Stimulated activated CD8-positive, alpha-beta memory T cell treated with anti-CD3 and anti-CD28 coated beads, Interleukin-4, amount 100 ng/mL, for 4 hours (primary cell): ENCODE data around the gene POLR3A.

ENCODE experiments used
- DNase-seq, 2 donors: peaks; one replicate each; pipeline ENCODE4 v3.0.0-alpha.2; 2020; ENCODE audit warnings: low read depth in 2 of 2, low spot score in 1 of 2

The POLR3A gene

DNA sequence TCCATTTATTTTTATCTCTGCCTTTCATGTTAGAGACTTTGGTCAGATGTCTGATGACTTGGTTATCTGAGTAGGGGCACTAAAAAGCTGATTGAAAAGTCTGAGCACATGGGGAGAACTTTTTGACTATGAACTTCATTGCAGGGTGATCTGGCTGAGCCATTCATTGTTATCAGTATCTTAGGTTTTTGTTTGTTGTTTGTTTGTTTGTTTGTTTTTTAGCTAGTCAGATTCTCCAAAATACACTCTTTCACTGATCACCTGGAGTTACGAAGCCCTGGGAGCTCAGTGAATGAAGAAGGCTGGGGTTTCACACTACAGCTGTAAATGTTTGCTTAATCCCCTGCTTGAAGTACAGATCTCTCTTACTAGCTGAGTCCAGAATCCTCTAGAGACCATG, 74.2 kb downstream of the POLR3A start:
- DNase-seq: no peak

DNA sequence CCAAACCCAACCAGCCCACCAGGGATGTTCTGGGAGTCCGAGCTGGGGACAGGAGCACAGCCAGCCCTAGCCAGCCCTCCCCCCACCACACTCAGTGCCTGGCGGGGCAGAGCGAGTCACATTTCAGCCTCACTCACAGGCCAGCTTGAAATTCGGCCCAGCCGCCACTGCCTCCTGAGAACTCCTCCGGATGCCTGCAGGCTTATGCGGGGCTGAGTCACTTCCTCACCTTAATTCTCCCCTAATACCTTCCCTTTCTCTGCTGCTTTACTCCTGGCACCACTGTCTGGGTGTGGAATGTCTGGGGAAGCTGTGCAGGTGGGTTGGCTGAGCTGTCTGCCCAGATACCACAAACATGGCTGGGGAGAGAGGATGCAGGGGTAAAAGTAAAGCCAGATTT, 80.1 kb downstream of the POLR3A start:
- DNase-seq: no peak

DNA sequence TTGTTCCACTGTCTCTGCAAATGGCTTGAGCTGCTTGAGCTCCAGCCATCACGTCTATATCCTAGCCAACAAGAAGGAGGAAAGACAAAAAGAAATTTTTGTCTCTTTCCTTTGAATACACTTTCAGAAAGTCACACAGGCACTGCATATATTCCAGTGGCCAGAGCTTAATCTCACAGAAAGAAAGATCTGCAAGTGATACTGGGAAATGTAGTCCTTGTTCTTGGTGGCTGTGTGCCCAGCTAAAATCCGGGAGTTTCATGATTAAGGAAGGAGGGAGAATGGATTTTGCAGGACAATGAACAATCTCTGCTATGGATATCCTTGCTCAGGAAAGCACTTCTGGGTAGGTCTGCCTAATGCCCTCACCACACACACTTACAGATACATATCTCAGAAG, 83.2 kb downstream of the POLR3A start:
- DNase-seq: no peak

DNA sequence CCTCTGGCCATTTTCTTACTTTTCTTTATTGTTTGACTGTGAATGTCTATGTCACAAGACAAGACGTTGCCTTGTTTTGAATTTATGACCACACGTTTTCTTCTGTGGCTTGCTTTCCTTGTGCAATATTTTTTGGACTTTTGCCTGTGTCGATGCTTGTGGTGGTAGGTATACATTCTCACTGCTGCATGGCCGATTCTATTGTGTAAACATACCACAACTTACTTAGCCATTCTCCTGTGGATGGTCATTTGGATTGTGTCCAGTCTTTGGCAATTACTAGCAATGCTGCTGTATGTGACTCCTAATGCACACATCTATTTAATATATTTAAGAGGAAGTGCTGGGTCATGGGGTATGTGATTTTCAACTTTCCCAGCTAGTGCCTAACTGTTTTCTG, 84.8 kb downstream of the POLR3A start:
- no peak for DNase-seq

DNA sequence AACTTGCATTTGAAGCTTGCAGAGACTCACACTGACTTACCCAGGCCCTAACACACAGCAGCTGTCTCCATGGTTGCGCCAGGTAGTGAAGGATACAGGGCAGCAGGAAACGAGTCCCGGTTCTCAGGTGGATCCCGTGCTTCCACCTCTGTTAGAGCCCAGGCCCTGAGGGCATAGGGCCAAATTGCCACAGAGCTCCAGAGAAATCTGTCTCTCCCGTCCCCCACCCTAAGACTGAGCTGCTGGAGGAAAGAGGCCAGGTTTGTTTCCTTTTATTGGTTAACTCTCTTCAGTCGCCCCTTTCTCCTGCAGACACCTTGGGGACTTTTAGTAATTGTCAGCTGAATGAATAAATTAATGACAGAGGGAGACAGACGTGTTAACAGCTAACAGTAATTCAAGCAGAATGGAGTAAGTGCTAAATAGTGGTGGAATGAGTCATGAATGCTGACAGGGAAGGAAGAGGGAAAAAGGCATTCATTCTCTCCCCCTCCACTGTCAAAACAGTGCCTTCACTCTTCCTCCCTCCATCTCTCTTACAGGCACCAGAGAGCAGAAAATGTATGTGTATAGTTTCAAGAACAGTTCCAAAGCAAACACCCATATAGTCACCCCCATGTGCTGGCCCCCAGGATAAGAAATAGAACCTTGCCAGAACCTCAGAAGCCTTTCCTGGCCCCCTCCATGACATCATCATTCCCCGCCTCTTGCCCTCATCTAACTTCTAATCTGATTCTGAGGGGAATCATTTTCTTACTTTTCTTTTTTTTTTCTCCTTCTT, 86.0 kb downstream of the POLR3A start:
- no peak for DNase-seq

DNA sequence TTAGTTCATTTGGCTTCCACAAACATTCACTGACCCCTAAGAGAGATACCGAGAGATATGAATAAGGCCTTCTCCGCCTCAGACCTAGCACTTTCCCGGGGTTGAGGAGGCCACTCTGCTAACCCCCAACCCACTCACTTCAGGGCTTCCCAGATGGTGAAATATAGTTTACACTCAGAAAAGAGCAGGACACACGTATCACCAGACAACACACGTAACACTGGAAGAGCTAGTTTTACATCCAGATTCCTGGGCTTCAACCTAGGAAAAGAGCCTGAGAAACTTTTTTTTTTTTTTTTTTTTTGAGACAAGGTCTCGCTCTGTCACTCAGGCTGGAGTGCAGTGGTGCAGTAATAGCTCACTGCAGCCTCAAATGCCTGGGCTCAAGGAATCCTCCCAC, 87.5 kb downstream of the POLR3A start:
- no peak for DNase-seq

DNA sequence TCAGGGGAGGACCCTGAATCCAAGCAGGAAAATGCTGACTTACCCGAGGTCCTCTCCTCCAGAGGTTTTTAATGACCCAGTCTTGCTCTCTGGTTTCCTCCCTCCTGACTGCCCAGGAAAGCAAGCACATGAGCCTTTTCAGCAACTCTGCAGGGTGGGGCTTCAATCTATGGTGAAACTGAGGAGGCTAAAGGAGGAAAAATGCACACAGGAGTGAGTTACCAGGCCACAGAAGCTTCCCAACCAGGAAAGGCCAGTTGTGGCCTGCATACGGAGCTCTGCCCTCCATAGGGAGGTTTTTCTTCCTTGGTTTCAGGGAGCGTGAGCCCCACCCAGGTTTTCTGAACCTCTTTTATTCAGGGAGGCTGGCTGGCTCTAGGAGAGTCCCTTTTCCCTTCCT, 88.7 kb downstream of the POLR3A start:
- DNase-seq: no peak

DNA sequence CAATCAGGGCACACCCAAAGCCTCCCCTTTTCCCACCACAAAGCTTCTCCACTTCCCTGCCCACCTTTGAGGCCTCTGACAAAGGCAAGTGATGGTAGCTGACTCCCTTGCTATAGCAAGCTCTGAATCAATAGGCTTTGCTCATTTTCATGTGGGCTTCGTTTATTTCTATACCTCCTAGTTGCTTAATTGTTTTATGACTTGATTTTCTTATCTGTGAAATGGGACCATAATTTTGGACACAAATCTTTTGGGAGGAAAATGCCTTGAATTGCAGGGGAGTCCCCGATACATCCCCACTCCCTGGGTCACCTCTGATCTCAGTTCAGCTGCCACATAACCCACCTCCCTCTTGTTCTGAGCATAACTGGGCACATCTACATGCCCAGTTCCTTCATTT, 89.1 kb downstream of the POLR3A start:
- DNase-seq: no peak

DNA sequence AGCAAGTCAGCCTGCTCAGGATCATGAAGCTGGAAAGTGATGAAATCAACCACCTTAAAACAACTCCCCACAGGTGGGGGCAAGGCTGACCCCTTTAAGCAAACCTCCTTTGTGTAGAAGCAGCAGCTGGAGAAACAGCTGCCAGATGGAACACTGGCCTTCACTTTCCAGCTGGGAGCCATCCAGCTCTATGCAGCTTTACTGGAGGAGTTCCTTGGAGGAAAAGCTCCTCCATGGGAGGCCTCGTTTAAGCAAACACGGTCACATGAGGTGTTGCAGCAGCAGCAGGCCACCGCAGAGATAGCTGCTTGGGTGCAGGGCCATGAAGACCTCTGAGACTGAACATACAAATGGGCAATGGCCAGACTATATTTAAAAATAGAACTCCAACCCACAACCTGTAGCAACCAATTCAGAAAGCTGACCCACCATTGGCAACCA, 89.7 kb downstream of the POLR3A start:
- DNase-seq: no peak

DNA sequence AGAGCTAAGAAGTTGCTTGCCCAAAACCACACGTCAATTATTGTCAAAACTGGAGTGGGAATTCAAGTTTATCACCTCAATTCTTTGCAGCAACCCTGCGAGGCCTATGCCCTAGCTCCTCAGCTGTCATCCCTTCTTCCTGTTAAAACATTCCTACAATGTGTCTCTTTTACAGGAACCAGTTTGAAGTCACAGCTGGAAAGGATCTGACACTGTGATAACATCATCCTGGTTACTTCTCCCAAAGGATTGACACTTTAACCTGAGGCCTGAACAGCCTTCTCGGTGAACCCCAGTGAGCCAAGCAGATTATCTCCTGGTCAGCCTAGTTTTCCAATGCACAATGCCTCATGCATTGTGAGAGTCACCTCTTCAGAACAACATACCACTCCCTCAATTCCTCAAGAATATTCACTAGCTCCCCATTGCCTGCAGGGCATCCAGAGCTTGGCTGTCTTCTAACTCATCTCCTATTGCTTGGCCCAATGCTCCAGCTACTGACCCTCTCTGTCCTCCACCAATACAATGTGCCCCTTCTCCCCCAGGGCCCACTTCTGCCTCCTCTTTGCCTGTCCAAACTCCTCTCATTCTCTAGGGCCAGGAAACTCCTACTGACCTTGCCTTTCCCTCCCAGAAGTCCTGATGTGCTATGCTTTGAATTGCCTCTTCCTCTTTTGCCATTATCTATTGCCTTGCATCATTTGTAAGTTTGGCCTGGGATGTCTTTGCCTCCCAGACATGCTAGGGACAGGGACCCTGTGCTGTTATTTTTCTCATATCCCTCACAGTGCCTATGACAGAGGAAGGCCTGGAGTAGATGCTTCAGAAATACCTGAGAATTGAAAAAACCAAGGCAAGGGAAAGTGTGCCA, 92.4 kb downstream of the POLR3A start:
- DNase-seq: no peak

DNA sequence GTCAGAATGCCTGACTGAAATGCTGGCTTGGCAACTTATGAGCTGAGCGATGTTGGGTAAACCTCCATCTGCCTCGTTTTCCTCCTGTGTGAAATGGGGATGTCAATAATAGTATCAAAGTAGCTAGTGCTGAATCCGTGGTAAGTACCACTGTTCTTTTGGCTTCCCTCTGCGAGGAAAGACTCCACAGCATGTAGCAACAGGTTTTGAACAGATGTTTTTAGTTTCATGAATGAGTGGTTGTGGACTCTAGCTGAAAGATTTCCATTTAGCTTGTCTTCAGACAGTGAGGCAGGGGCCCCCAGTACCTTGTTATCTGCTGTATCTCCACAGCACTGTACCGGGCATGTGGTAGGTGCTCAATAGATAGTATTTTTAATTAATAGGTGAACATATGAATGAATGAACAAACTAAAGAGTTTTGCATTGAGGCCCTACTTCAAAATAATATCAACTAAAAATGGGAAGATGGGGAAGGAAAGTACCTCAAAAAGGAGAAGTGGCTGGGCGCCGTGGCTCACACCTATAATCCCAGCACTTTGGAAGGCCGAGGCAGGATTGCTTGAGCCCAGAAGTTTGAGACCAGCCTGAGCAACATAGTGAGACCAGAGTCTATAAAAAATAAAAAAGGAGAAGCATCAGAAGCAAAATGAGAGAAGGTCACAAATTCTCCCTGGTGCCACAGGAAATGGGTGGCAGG, 97.1 kb downstream of the POLR3A start:
- DNase-seq: no peak

DNA sequence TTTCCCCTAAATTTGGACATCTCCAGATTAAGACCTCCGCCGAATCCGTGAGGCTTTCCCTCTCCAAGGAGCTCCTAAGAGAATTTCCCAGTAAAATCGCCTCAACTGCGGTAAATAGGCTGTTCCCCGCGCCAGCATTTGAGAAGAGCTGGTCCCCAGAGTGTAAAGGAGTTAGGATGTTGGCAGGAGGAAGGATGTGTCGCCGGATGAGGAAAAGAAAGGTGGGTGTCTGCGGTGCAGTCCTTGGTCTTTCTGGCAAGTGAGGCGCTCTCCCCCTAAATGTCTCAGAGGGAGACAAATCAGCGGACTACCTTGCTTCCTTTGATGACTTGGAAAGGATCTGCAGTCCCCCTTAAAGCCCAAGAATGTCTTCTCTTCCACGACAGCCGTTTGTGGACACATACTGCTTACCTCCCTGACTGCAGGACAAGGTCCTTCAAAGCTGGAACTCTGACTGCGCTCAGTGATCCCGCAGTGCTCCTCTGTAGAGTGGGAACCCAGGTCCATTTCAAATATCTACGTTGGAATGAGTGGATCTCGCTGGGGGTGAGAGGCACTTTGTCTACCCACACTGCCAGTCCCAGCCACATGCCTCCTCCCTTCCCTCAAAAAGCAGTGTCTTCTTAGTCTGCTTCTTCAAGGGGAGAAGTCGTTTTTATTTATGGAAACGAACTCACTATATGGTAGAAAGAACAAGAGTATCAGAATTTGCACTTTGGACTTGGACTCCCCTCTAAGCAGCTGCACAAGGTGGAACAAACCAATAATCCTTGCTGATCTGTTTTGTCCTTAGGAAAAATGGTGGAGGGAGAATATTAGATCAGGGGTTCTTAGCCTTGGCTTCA, 101.7 kb downstream of the POLR3A start:
- DNase-seq: no peak

DNA sequence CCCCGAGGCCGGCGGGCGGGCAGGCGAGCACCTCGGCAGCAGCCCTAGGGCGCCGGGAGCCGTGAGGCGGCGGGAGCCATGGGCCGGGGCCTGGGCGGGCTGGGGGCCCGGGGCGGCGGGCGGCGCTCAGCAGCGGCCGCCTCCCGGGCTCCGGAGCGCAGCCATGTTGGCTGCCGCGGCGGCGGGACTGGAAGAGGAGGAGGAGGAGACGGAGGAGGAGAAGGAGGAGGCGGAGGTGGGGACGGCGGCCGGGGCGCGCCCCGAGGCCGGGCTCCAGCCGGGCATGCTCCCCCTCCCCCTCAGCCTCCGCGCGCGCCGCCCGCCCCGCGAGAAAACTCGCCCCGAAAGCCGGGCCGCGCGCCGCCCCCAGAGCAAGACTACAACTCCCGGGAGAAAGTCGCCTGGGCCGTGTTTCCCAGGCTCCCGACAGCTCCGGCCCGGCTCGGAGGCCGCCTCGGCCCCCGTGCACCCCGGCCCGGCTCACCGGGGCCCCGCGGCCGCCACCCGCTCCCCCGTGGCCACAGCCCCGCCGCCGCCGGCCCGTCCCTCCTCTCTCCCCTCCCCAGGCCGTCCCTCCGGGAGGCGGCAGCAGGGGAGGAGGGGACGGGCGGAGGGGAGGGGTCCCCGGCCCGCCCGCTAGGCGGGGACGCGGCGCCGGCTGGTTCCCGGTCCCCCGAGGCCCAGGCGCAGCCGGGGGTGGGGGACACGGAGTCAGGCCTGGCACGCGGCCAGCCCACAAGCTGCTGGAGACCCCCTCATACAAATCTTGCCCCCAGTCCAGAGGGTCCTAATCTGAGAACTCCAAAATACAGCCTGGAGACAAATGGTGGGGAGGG, 102.5 kb downstream of the POLR3A start, which contains the start of gene DLG5:
Gene DLG5 (minus strand): TSS at position 190 of the 836 bp plus-strand sequence. CDS start 235 bp downstream, outside the sequence.
- DNase-seq: peak in 1 of 2 donors; percentile 10

DNA sequence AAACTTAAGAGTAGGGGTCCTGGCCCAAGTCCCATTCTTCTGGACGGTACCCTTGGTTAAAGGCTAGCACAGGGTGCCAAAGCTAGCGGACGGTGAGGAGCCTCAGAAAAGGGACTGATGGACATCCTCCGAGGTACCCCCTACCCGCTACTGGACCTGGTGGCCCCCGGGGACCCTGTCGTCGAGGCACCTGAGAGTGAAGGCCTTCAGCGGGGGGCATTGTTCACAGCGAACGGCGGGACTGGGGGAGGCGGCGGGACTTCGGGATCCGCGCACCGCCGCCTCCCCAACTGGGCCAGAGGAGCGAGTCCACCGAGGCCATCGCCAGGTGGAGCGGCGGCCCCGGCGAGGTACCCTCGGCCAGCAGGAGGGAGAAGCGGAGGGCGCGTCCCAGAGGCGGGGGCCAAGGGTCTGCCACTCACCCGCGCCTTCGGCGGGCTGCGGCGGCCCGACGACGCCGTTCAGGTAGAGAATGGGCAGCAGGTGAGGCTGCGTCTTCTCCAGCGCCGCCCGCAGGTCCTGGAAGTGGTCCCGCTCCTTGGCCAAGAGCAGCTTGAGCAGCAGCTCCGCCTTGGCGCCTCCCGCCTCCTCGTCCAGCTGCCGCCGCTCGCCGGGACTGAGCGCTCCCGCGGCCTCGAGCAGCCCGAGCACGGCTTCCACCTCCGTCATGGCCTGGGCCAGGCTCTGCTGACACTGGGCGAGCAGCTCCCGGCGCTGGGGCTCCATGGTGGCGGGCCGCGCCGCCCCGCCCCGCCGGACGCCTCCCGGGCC, 103.3 kb downstream of the POLR3A start:
- no peak for DNase-seq

DNA sequence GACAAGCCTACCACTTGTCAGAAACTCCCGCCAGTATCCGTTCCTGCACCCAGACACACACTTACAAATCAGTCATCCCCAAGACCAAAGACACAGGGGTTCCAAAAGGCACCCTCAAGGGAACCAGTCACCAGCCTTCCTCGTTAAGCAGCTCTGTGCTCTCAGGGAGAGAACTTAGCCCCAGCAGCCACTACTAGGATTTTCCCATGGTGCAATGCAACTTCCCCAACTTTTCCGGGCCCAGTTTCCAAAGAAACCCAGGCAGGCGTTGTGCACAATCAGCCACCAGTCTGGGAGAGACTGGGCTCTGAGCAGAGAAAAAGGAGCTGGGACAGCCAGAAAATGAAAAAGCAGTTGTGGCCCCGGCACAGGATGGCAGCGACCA, 103.9 kb downstream of the POLR3A start:
- no peak for DNase-seq

DNA sequence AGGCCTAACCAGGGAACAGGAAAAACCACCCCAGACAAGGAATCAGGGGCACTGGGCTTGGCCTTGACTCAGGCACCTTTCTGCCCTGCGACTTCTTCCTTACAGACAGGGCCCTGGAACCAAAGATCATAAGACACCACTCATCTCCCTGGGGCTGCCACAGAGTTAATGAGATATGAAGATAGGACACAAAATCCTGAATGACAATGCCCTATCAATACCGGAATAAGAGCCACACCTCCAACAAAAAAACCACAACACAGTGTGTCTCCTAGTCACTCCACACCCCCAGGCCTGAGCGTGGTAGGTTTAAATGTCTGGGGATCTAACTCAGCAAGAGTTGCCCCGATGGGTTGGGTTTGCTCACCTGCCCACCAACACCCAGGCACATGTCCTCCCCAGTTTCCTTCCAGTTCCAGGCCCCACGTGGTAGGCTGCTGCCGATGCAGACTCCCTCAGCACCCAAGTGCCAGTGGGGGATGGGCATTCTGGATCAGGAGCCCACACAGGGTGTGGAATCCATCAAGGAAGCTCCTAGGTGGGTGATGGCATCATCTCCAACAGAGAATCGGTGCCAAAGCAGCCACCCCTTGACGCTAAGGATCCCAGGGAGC, 106.6 kb downstream of the POLR3A start:
- no peak for DNase-seq

DNA sequence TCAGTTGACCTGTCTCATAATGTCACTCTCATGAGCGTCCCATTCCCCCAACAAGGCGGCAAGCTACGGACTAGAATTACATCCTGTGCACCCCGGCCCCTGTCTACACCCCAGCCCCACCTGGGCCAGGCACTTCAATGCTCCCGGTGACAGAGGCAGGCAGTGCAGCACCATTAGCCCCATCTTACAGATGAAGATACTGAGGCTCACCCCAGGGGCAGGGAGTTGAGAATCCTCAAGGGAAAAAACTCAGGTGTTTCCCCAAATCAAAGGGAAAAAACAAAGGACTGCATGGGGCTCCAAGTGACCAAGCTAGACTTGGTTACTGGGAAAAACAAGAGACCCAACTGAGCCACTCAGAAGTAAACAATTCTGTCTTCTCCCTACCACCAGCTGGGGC, 107.3 kb downstream of the POLR3A start:
- DNase-seq: no peak

DNA sequence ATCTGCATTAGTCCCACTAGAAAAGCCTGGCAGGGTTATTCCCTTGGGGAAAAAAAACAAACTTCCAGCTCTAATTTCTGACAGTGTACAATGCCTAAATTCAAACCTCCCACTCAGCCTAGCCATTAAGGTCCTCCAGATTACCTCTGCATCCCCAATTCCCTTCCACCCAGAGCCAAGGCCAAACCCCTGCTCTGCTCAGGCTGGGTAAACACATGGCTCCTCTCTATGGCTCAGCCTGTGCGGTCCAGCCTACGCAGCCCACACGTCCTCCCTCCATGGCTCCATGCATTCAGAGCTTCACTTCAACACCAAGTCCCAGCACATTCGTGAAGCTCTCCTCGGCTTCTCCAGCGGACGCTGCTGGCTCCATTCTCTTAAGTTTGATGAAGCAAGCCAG, 107.9 kb downstream of the POLR3A start:
- DNase-seq: no peak

DNA sequence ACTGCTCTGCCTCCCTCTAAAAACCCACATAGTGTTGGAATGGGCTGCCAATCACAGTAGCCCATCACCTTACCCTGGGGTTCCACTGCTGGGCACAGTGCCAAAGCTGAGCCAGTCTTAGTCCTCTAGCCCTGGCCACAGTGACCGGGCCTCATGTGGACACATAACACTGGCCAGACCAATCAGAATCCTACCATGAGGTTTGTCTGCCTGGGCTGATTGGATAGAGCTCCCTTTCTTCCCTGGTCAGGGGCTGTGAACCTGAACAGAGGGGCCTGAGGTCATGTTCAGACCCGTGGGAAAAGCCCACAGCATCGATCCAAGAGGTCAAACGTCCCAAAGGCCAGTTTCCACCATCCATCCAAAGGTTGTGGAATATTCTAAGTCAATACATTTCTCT, 108.8 kb downstream of the POLR3A start:
- DNase-seq: no peak
